GM18520 (cell line): Measurements from ENCODE around the gene SUPT3H.

ENCODE experiments used
- ATAC-seq: cut with Tn5 transposase; IDR thresholded peaks from one replicate; pipeline ENCODE4 v1.9.1; 2021; ENCODE audit not compliant: unreplicated experiment

The SUPT3H gene

GRCh38 chr6:45265246-45265645, 112.5 kb downstream of the SUPT3H start:
- no peak for ATAC-seq

- no peak for ATAC-seq
These were observed 117.0 kb downstream of the SUPT3H start for GRCh38 chr6:45260696-45261095.

- no peak for ATAC-seq
These were observed 120.7 kb downstream of the SUPT3H start for GRCh38 chr6:45256697-45257695.

GRCh38 chr6:45255434-45255833, 122.3 kb downstream of the SUPT3H start:
- no peak for ATAC-seq

GRCh38 chr6:45254253-45254652, 123.5 kb downstream of the SUPT3H start:
- no peak for ATAC-seq

DNA sequence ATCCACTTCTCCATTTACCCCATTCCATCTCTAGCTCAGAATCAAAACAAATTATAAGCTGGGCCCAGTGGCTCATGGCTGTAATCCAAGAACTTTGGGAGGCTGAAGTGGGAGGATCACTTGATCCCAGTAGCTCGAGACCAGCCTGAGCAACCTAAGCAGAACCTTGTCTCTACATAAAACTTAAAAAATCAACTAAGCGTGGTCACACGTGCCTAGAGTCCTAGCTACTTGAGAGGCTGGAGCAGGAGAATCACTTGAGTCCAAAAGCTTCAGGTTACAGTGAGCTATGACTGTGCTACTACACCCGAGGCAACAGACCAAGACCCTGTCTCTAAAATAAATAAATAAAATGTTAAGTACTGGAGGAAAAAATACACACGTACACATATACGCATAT, 124.3 kb downstream of the SUPT3H start:
- ATAC-seq, result no peak

GRCh38 chr6:45231660-45232059, 146.1 kb downstream of the SUPT3H start:
- no peak for ATAC-seq

GRCh38 chr6:45229416-45229815, 148.3 kb downstream of the SUPT3H start:
- ATAC-seq, result no peak

DNA sequence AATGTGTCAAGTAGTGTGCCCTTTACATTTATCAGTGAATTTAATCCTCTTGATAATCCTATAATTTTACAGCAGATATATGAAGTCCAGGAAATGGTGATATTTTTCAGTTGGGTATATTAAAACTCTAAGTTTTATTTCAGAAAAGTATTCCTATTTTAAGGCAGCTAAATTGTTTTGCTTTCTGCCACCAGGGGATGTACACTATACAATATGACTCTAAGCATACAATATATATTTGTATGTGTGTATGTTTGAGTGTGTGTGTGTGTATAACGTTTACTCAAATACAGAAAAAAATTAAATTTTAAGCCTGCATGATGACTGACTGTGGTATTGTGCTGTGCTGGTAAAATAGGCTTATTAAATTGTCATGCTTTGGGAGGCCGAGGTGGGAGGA, 151.7 kb downstream of the SUPT3H start:
- no peak for ATAC-seq

- ATAC-seq, result no peak
These were observed 155.4 kb downstream of the SUPT3H start for GRCh38 chr6:45222380-45222779.

- no peak for ATAC-seq
These were observed 162.0 kb downstream of the SUPT3H start for GRCh38 chr6:45215759-45216158.

- ATAC-seq, result no peak
These were observed 164.8 kb downstream of the SUPT3H start for GRCh38 chr6:45212976-45213375.

DNA sequence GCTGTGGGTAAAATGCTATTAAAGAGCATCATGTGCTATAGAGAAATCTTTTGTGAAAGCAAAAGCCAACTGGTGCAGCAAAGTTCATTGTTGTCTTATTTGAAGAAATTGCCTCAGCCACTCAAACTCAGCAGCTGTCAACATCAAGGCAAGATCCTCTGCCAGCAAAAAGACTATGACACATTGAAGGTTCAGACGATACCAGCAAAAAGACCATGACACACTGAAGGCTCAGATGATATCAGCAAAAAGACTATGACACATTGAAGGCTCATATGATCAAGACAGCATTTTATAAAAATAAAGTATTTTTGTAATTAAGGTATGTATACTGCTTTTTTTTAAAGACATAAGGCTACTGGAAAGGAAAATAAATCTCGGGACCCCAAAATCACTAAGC, 168.0 kb downstream of the SUPT3H start:
- no peak for ATAC-seq

DNA sequence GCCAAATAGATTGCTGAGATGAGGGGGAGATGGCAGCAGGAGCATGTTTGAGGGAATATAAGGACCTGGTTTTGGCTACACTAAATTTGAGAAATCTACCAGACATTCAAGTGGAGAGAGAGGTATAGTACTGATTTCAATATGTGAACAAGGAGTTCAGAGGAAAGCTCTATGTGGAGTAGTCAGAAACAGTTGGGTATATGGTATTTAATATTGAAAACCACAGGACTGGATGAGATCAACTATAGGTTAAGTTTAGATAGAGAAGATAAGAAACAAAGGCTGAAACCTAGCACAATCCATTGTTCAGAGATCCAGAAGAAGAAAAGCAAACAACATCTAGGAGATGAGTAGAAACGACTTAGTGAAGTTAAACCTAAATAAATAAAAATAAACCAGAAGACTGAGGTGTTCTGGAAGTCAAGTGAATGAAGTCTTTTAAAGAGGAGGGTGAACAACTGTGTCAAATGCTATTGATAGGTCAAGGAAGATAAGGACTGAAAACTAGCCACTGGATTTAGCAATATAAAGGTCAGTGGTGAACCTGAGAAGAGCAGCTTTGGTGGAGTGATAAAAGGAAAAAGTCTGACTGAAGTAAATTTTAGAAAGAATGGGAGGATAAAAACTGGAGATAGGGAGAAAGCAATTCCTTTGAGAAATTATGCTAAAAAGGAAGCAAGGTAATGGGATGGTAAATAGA, 170.8 kb downstream of the SUPT3H start:
- ATAC-seq, result no peak

GRCh38 chr6:45201484-45201883, 176.2 kb downstream of the SUPT3H start:
- no peak for ATAC-seq

DNA sequence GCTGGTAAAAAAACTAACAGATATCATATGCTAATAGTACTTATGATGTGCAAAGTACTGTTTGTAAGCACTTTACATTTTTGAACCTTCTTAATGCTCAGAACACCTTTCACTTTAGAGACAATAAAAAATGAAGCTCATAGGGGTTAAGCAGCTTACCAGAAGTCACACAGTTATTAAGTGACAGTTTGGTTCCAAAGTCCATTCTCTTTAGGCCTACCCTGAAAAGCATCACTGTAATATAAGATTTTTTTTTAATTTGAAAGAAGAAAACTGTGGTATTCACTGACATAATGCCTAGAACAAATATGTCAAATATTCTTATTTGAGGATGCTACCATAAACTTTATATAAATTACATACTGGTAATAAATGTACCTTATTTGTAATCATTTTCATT, 177.2 kb downstream of the SUPT3H start:
- no peak for ATAC-seq

- ATAC-seq, result no peak
These were observed 178.2 kb downstream of the SUPT3H start for GRCh38 chr6:45199554-45199953.

GRCh38 chr6:45196121-45196520, 181.6 kb downstream of the SUPT3H start:
- no peak for ATAC-seq

GRCh38 chr6:45195137-45195536, 182.6 kb downstream of the SUPT3H start:
- ATAC-seq, result no peak

DNA sequence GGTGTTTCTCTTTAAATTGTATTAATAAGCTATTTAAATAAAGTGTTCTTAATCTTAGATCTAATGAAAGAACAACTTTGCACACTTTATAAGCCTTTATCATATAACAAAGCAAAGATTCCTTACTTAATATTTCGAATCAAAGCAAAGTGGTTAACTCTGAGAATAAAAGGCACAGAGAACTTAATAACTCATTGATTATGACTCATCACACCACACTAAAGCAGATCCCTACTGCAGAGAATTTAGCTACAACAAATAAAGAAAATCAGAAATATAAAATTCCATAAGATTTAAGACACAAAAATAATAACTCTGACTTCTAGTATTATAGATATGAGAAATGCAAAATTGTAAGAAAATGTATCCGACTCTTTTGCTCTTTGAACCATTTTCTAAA, 185.2 kb downstream of the SUPT3H start:
- ATAC-seq, result no peak

- no peak for ATAC-seq
These were observed 186.3 kb downstream of the SUPT3H start for GRCh38 chr6:45191414-45191813.

DNA sequence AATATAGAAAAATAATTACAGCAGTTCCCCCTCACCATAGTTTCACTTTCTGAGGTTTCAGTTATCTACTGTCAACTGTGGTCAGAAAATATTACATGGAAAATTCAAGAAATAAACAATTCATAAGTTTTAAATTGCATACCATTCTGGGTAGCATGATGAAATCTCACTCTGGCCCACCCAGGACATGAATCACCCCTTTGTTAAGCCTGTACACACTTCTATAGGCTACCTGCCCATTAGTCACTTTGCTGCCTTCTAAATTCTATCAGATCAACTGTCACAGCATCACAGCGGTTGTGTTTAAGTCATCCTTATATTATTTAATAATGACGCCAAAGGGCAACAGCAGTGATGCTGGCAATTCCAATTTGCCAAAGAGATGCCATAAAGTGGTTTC, 189.9 kb downstream of the SUPT3H start:
- no peak for ATAC-seq
